DMS 273 treated with DMSO at 0.1 percent for 48 hours (cell line): Measurements from ENCODE around the gene UGT1A1.

Experiments
- DNase-seq: peaks from one replicate; lab custom pipeline; 2025; lab: John Stamatoyannopoulos, UW

UGT1A1 gene

DNA sequence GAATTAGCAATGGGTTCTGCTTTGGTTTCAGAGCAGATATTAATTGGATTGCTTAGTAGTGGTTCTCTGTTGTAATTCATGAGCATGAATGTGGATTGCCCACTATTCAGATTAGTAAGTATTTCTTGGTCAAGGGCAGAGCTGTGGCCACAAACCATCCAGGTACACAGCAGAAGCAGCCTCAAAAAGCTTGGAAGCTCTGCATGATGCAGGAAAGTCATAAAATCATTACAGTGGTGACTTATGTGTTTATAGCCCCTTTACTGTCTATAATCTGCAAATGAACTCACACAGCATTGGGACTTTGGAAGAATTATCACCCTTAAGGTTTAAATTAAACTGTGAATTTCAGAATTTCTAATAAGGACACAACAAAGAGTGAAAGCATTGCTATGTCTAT, 1.9 kb upstream of the UGT1A1 start:
- DNase-seq: no peak

DNA sequence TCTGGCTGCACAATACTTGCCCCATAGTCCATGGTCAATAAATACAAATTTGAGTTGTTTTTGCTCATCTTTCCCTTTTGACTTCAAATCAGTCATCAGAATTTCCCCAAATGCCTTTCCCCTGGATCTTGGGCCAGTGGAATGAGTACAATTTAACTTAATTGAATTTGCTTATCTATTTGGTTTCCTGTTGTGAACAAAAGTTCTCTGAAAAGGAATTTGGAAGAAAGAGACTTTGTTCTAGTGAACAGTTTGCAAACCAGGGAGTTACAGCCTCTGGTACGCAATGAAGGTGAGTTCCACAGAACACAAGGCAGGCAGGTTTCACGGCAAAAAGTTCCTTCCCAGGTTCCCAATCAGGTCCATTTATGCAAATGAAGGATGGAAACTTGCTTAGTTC, 1.2 kb upstream of the UGT1A1 start:
- DNase-seq: no peak

DNA sequence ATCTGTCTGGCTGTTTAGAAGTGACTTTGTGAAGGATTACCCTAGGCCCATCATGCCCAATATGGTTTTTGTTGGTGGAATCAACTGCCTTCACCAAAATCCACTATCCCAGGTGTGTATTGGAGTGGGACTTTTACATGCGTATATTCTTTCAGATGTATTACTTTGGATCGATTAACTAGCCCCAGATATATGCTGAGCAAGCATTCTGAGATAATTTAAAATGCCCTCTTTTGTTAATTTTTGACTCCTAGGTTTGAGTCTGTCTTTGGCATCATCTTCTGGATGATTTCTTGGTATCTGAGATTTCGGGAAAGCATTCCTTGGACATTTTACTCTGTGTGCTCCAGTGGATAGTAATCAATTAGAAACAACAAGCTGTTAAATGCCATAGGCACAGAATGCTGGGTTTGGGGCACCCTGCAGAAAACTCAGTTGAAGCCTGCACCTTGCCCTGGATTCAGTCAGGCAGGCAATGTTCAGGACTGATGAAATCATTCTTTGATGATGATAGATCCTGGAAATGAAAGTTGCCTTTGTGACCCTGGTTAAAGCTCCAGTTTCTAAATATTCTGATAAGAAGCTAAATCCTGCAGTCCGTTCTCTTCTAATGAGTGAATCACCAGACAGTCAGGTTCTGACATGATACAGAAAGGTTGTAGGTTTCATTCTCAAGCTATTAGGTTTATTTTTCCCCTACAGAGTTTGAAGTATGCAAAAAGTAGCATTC, 1.1 kb downstream of the UGT1A1 start:
- DNase-seq: no peak

DNA sequence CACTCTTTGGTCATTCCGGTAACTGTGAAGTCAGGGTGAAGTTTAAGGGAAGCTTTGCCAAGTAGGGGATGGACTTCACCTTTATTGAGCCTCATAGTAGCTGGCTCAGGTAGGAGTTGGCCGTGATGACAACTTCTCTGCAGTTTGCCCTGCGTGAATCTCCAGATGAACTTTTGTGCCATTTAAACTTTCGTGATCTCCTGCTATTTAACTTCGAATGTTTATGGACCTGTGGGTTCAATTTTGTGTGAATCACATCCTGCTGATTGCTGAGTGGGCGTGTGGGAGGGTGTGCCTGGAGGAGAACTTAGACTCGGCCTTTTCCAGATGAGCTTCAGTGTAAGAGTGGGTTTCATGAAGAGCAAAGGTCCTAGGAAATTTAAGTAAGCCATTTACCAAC, 4.2 kb downstream of the UGT1A1 start:
- DNase-seq: no peak

DNA sequence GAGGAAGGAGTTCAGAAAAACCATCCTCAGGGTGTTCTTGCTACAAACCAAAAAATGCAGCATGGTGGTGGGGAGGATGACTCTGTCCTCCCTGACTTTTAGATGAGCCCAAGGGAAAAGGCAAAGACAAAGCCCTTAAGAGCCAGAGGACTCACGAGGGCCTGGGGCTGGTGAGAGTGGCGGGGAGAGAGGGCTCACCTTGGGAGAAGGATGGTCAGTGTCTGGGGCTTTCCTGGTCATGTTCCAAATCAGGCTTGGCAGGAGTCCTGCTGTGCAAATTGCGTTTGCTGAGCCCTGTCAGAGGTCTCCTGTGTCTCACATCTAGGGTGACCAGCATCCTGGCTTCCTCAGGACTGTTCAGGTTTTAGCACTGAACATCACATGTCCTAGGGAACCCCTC, 4.7 kb downstream of the UGT1A1 start:
- DNase-seq: no peak

DNA sequence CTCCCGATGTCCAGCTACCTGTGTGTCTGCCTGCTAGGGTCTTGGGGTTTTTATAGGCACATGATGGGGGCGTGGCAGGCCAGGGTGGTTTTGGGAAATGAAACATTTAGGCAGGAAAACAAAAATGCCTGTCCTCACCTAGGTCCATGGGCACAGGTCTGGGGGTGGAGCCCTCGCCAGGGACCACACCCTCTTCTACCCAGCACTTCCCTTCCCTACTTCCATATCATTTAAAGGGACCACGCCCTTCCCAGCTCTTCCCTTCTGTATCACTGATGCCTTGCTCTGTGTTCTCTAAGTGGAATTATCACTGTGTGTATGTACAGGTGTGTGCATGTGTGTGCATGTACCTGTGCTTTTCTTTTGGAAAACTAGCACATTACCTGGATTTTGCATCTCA, 6.3 kb downstream of the UGT1A1 start:
- DNase-seq: no peak

DNA sequence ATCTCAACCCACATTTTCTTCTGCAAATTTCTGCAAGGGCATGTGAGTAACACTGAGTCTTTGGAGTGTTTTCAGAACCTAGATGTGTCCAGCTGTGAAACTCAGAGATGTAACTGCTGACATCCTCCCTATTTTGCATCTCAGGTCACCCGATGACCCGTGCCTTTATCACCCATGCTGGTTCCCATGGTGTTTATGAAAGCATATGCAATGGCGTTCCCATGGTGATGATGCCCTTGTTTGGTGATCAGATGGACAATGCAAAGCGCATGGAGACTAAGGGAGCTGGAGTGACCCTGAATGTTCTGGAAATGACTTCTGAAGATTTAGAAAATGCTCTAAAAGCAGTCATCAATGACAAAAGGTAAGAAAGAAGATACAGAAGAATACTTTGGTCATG, 8.0 kb downstream of the UGT1A1 start:
- DNase-seq: no peak

DNA sequence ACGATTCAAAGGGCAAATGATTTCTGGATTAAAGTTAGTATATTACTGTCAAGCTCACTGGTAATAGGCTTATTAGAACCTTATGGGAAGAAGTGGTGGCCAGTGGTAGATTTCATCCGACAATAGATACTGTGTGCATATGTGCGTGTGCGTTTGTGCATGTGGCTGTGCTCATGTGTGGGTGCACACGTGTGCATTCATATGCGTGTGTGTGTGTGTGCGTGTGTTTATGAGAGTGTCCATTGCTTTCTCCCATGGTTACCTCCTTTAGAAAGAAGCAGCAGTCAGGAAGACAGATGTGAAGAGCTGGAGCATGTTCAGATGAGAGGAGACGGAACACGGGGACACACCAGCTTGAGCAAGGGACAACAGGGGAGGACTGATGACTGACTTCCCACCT, 9.2 kb downstream of the UGT1A1 start:
- no peak for DNase-seq

DNA sequence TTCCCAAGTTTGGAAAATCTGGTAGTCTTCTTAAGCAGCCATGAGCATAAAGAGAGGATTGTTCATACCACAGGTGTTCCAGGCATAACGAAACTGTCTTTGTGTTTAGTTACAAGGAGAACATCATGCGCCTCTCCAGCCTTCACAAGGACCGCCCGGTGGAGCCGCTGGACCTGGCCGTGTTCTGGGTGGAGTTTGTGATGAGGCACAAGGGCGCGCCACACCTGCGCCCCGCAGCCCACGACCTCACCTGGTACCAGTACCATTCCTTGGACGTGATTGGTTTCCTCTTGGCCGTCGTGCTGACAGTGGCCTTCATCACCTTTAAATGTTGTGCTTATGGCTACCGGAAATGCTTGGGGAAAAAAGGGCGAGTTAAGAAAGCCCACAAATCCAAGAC, 12.1 kb downstream of the UGT1A1 start:
- DNase-seq: no peak

DNA sequence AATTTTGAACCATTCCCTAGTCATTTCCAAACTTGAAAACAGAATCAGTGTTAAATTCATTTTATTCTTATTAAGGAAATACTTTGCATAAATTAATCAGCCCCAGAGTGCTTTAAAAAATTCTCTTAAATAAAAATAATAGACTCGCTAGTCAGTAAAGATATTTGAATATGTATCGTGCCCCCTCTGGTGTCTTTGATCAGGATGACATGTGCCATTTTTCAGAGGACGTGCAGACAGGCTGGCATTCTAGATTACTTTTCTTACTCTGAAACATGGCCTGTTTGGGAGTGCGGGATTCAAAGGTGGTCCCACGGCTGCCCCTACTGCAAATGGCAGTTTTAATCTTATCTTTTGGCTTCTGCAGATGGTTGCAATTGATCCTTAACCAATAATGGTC, 12.5 kb downstream of the UGT1A1 start:
- no peak for DNase-seq

DNA sequence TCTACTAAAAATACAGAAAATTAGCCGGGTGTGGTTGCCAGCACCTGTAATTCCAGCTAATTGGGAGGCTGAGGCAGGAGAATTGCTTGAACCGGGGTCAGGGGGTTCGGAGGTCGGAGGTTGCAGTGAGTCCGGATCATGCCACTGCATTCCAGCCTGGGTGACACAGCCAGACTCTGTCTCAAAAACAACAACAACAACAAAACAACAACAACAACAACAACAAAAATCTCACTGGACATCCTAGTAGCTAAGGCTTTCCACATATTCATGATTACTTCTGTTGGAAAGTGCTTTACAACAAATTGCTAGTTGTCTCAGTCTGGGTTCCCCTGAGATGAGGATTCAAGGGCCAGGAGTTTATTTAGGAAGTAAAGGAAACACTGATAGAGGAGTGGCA, 13.8 kb downstream of the UGT1A1 start:
- DNase-seq: no peak

DNA sequence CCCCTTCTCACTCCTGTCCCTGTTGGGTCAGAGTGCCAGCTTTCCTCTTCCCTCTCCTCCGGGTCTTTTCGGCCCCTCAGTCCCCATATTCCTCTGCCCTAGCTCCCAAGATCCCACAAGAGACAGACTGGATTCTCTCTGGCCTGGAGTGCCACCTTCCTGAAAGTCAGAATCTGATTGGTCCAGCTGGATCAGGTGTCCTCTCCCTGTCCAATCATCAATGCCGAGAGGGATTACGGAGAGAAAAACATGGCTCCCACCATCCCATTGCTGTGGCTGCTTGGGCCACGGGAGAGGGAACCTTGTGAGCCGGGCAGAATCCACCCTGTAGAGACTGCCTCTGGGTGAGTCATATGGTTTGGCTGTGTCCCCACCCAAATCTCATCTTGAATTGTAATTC, 15.3 kb downstream of the UGT1A1 start:
- no peak for DNase-seq

DNA sequence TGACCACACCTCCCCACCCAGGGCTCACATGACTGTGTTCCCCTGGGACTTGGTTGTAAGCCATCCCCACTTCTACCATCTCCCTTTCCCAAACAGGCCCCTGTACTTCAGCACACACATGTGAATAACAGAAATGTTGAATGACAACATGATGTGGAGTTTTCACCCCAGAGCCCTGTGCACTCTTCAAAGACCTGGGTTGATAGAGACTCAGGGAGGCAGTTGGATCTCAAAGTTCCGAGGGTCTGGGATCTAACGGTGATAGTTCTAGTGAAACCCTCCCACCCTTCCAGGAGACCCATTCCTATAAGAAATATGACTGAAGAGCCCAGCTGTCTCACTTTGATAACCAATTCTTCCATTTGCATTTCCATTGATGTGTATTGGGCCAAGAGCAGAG, 18.0 kb downstream of the UGT1A1 start, which contains the start of gene MROH2A:
TSS of gene MROH2A (plus strand) at position 301 of the 400 bp plus-strand sequence. CDS start 1,029 bp downstream, outside the sequence.
- DNase-seq: no peak

DNA sequence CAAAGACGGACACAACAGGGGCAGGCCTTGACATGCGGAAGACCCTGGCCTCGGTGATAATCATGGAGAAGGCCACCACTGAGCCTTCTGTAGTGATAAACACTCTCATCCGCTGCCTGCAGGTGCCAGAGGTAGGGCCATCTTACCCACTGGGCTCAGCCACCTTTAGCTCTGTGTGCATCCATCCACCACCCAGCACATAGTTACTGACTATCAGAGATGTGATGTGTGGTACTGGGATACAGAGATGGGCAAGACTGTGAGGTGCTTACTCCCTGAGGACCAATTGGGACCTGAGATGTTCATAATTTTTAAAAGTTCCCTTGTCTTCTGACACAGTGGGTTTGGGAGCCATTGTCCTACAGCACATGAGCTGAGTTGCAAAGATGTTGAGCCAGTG, 19.7 kb downstream of the UGT1A1 start:
- DNase-seq: no peak

DNA sequence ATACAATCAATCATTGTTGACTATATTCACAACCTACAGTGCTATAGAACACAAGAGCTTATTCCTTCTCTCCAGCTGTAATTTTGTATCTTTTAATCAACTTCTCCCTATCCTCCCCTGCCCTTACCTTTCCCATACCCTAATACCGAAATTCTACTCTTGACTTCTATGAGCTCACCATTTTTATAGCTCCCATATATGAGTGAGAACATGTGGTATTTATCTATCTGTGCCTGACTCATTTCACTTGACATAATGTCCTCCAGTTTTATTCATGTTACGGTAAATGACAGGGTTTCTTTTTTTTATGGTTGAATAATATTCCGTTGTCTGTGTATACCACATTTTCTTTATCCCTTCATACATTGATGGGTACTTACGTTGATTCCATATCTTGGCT, 20.7 kb downstream of the UGT1A1 start:
- DNase-seq: no peak

DNA sequence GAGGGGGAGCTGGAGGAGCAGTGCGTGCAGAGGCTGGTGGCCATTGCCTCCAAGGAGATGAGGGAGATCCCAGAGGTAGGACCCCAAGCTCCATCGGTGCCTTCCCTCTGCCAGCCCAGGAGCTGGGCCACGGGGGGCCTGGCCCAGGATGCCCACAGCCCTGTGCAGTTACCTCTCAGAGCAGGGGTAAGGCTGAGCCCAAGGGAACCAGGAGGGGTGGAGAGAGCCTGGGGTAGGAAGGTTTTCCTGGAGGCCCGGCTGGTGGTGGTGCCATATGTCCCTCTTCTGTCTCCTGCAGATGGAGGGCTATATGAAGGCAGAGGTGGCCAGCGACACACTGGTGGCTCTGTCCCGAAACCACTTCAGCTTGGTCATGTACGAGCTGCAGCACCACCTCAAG, 29.5 kb downstream of the UGT1A1 start:
- DNase-seq: no peak

DNA sequence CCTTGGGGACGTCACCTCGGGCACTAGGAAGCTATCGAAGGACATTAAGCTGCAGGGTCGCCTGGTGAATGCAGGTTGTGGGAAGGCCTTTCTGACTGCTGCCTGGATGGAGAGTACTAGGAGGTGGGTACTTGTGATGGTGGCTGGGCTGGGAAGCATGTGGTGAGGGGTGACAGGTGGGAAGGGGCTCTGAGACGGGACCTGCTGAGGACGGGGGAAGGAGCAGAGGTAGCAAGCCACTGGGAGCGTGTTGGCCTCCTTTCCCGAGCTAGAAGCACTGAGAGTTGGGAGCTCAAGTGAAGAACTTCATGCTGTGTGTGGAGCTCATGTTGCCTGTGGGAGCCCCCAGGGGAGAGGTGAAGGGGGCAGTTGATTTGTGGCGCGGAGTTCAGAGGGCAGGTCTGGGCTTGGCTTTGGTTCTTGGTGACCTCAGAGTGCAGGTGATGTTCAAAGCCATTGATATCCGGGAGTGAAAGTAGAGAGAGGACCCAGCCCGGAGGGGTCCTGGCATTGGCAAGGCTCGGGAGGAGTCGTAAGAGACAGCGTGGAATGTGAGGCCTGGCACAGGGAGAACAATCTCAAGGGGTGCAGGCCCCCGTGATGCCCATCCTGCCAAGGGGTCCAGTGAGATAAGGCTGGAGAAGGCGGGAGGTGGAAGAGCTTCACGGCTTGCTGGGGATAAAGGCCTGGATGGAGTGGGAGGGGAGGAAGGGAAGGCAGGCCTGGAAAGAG, 31.2 kb downstream of the UGT1A1 start:
- no peak for DNase-seq

DNA sequence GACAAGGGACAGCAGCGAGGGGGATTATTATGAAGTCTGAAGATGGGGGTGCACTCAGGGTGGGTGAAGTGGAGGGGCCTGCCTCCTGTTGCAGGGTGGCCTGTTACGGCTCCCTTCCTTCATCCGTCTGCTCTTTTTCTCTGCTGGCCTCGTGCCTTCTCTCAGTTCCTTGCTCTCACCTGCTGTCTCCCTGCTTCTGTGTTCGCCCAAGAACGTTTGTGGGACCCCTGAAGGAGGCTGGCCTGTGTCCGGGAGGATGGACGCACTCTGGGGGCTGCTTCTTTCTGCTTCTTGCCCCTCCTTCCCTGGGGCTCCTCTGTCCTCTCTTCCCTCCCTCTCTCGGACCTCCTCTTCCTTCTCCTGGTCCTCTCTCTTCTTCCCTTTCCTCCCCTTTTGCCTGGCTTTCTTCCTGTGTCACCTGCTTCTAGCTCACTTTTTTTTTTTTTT, 31.8 kb downstream of the UGT1A1 start:
- DNase-seq: no peak

DNA sequence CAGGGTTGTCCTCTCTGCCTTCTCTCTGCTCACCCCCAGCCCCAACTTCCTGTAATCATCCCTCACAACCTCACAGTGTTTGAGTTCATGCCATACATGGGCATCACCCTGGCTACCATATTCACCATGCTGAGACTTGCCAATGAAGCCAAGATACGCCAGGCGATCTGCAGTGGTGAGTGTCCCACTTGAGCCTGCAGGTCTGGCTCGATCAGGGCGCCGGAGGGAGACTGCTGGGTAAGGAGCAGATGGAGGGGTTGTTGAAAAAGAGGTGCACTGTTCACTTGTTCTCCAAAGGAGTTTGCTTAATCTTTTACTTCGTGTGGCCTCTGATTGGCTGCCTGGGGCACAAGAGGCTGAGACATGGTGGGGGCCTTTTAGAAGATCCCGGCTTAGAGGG, 32.6 kb downstream of the UGT1A1 start:
- DNase-seq: no peak

DNA sequence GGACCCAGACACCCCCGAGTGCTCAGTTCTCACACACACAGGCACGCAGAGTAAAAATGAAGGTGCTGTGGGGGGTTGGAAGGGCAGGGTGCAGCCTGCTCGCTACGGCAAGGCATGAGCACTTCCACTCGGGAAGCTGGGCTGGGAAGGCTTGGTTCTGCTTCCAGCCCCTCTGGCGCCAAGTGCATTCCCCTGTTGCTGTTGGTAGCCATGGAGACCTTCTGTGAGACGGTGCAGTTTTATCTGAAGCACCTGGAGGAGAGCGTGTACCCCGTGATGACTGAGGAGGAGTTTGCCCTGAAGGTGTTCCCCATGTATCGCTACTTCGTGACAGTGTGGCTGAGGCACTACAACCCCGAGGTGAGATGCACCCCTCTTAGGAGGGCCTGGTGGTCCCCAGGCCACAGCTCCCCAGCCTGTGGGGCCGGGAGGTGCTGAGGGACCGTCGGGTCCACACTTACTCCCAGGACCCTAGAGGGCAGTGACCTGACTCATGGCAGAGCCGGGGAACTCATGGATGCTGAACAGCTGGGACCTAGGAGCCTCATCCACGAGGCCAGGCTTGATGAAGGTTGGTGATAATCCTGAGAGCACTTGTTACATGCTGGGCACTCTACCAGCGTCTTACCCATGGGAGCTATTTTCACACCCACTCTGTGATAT, 33.5 kb downstream of the UGT1A1 start:
- DNase-seq: no peak

DNA sequence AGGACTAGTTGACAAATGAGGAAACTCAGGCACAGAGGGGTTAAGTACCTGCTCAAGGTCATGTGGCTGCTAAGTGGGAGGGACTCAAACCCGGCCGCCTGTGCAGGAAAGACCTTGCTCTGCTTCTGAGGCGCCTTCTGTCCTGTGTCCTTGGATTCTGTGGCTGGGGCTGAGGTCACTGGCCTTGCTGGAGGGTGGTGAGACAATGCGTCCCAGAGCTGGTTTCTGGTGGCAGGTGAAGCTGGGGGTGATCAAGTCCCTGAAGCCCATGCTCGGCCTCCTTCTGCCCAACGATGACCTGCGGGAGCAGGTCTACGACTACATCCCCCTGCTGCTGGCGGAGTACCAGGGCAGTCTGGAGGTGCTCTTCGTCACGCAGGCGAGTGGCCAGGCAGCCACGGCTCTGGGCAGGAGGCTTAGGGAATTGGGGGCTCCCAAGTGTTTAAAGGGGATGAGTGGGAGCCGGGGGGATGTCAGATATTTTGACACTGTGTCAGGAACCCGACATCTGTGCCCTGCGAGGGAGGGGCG, 34.1 kb downstream of the UGT1A1 start:
- no peak for DNase-seq

DNA sequence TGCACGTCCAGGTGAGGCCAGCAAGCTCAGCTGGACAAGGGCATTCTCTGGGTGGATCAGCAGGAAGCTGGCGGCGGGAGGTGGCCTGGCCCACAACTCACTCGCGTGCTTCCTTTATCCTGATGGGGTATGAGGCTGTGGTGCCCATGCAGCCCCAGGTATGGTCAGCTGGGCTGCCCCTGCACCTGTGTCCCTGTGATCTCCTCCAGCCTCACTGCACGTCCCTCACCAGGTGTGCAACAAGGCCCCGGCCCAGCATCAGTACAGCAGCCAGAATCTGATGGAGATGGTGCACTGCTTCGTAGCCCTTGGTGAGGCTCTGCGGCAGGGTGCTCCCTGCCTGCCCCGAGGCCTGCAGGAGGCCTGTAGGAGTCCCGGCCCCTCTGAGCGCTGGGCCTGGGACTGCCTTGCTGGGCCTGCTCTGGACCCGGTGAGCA, 35.7 kb downstream of the UGT1A1 start:
- DNase-seq: no peak

DNA sequence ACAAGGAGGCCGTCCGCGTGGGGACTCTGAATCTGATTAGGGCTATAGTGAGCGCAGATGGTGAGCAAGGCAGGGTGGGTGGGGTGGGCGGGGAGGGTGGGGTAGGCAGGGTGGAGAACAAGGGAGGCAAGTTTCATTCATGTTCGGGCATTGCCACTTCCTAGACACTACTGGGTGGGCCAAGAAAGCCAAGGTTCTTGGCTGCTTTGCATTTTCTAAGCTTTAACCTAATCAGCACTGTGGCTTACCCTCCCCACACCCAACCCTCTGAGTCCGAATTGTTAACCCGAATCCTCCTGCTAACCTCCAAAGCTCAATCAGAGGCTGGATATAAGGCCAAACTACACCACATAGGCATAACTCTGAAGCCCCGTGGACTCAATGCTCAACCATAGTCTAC, 36.2 kb downstream of the UGT1A1 start:
- no peak for DNase-seq
